Measurements from ENCODE around the gene CRHR1. TPM values are rescaled to one million over a fixed set of nuclear protein-coding genes. Genes with fewer than 3 reads are reported as not detected.

The CRHR1 gene
- total RNA-seq, 1 donor from 2014 or later = not detected

GRCh38 chr17:45874151-45874550 lies 90.0 kb downstream of the CRHR1 start:
- H3K27ac Mint-ChIP-seq (ENCODE audit: unreplicated experiment) = no peak overlapping the region
- H3K27me3 Mint-ChIP-seq (ENCODE audit: unreplicated experiment) = peaks cover 2% of the 10 kb centered on the region
- peaks cover 9% of the 10 kb centered on the region for H3K4me1 Mint-ChIP-seq (ENCODE audit: unreplicated experiment)

DNA sequence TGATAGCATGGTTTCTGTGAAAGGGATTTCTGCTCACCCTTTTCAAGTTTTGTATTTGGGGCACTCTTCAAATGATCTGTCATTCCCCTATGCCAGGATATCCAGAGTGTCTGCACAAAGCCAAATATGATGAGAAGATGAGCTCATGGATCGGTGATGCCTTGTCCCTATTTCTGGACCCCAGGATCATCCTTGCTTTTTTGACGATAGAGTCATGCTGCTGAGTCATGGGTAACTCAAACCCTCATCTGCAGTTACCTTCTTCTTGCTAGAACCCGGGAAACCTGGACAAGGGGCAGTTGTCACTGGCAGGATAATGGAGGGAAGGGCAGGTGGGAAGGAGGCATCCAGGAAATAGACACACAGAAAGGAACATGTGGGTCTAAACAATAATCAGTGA lies 92.4 kb downstream of the CRHR1 start:
- Mint-ChIP-seq H3K27ac (ENCODE audit: unreplicated experiment) (no peak overlapping the region), H3K27me3 (ENCODE audit: unreplicated experiment) (peaks cover 2% of the 10 kb centered on the region), H3K36me3 (ENCODE audit: low read depth, unreplicated experiment) (no peaks in the 10 kb centered on the region), H3K9me3 (ENCODE audit: unreplicated experiment) (no peaks in the 10 kb centered on the region), H3K4me1 (ENCODE audit: unreplicated experiment) (no peaks in the 10 kb centered on the region), H3K4me3 (ENCODE audit: unreplicated experiment) (no peak overlapping the region)
- no peak for TF ChIP-seq CTCF (IDR thresholded peaks at IDR 0.05; ENCODE audit: unreplicated experiment)
- no peak for DNase-seq (ENCODE audit: low spot score)

More at GRCh38 chr17:45874151-45874550, 90.0 kb downstream of the CRHR1 start:
- H3K4me3 Mint-ChIP-seq (ENCODE audit: unreplicated experiment) = no peak overlapping the region
- TF ChIP-seq CTCF (IDR thresholded peaks at IDR 0.05; ENCODE audit: unreplicated experiment) = no peak
- DNase-seq (ENCODE audit: low spot score) = no peak
- H3K36me3 Mint-ChIP-seq (ENCODE audit: low read depth, unreplicated experiment) = no peaks in the 10 kb centered on the region
- no peaks in the 10 kb centered on the region for H3K9me3 Mint-ChIP-seq (ENCODE audit: unreplicated experiment)

GRCh38 chr17:45877467-45877866 lies 93.3 kb downstream of the CRHR1 start:
- Mint-ChIP-seq H3K36me3 (ENCODE audit: low read depth, unreplicated experiment) (no peaks in the 10 kb centered on the region), H3K9me3 (ENCODE audit: unreplicated experiment) (no peaks in the 10 kb centered on the region), H3K27me3 (ENCODE audit: unreplicated experiment) (peaks cover 2% of the 10 kb centered on the region), H3K27ac (ENCODE audit: unreplicated experiment) (no peak overlapping the region), H3K4me1 (ENCODE audit: unreplicated experiment) (no peaks in the 10 kb centered on the region), H3K4me3 (ENCODE audit: unreplicated experiment) (no peak overlapping the region)
- TF ChIP-seq CTCF (IDR thresholded peaks at IDR 0.05; ENCODE audit: unreplicated experiment) = no peak
- DNase-seq (ENCODE audit: low spot score) = no peak

GRCh38 chr17:45883063-45883462 lies 98.9 kb downstream of the CRHR1 start:
- Mint-ChIP-seq H3K9me3 (ENCODE audit: unreplicated experiment) (no peaks in the 10 kb centered on the region), H3K4me3 (ENCODE audit: unreplicated experiment) (no peak overlapping the region), H3K4me1 (ENCODE audit: unreplicated experiment) (no peaks in the 10 kb centered on the region), H3K27ac (ENCODE audit: unreplicated experiment) (no peak overlapping the region), H3K36me3 (ENCODE audit: low read depth, unreplicated experiment) (no peaks in the 10 kb centered on the region), H3K27me3 (ENCODE audit: unreplicated experiment) (peaks cover 7% of the 10 kb centered on the region)
- no peak for DNase-seq (ENCODE audit: low spot score)
- TF ChIP-seq CTCF (IDR thresholded peaks at IDR 0.05; ENCODE audit: unreplicated experiment) = no peak

Other genes with a start within 250 kb of the CRHR1 start
- not detected for gene SPPL2C, start 60.6 kb downstream of the CRHR1 start, total RNA-seq (ENCODE audit: unreplicated experiment)
- 0.28 TPM for gene MAPT, start 110.2 kb downstream of the CRHR1 start, total RNA-seq (ENCODE audit: unreplicated experiment)
- gene STH, start 214.9 kb downstream of the CRHR1 start, total RNA-seq (ENCODE audit: unreplicated experiment) = not detected